GM21526 (cell line): ENCODE data around the gene PATL1.
A peak's percentile ranks its signal among the peaks of the same experiment; 100 is the strongest.
"Not testable (repeated sequence)": the region's sequence is repeated elsewhere in the genome, so short reads cannot be mapped to it uniquely, and the experiment has no call there.

ENCODE experiments used
- ATAC-seq: cut with Tn5 transposase; IDR thresholded peaks from one replicate; pipeline ENCODE4 v1.9.1; 2021; ENCODE audit warnings: moderate library complexity; ENCODE audit not compliant: unreplicated experiment, low FRiP score

PATL1 gene

GRCh38 chr11:59674291-59674690, 5.5 kb upstream of the PATL1 start:
- no peak for ATAC-seq

DNA sequence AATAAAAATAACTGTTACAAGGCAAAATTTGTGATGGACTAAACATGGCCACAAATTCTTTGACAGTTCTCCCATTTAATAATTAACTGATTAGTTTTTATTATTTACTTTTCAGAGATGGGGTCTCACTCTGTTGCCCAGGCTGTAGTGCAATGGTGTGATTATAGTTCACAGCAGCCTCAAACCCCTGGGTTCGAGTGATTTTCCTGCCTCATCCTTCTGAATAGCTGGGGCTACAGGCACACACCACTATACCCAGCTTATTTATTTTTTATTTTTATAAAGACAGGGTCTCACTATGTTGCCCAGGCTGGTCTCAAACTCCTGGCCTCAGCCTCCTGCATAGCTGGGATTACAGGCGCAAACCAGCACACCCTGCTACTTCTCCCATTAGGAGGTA, 4.5 kb upstream of the PATL1 start:
- no peak for ATAC-seq

- no peak for ATAC-seq
Observed at GRCh38 chr11:59671471-59671870, 2.6 kb upstream of the PATL1 start.

GRCh38 chr11:59669611-59670009, 773 bp upstream of the PATL1 start:
- ATAC-seq, result no peak

- ATAC-seq, result peak; percentile 23
Observed at GRCh38 chr11:59668188-59668949, 468 bp downstream of the PATL1 start.

DNA sequence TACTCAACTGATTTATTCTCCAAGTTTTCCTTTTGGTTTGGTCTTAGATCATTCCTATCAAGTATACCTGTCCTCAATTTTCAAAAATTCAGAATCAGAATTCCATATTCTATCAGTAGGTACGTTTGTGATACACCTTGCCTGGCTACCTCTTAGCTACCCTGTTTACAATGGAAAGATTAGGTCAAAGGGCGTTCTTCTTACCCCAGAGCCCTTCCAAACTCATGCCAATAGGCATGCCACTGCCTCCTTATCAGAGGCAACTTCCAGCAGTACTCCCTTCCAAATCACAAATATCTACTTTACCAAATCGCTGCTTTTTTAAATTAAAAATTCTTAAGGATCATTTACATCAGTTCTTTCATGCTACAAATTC, 1.0 kb downstream of the PATL1 start:
- ATAC-seq, result no peak

DNA sequence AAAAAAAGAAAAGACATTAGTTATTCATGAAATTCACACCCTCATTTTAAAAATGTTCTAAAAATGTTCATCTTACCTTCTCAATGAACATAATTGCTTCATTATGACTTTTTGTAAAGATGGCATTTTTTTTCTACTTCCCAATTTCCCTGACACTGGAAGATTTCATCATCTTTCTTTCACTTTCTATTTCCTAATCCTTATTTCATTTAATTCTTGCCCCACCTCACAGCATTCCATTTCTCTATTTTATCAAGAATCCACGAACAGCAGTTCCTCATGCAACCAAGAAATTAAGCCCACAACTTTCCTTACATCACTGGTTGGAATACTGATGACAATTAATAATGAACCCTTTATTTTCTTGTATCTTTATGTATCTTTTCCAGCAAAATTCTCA, 1.9 kb downstream of the PATL1 start:
- ATAC-seq, result no peak

DNA sequence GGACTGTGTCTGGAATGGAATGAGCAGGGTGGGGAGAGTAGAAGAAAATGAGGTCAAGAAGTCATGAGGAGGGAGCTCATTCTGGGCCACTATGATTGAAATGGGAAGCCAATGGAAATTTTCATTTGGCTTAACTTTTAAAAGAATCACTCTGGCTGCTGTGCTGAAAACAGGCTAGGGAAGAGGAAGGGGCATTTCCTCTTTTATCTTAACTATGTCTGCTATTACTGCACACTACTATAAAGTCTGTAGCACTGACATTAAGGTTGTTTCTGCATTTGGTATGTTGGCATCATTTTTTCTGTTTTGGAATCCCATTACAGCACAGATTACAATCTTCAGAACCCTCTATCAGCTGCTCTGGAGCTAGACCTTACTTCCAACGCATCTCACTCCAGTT, 8.2 kb downstream of the PATL1 start:
- ATAC-seq, result no peak

GRCh38 chr11:59659981-59660380, 8.9 kb downstream of the PATL1 start:
- no peak for ATAC-seq

- no peak for ATAC-seq
Observed at GRCh38 chr11:59658036-59658435, 10.8 kb downstream of the PATL1 start.

DNA sequence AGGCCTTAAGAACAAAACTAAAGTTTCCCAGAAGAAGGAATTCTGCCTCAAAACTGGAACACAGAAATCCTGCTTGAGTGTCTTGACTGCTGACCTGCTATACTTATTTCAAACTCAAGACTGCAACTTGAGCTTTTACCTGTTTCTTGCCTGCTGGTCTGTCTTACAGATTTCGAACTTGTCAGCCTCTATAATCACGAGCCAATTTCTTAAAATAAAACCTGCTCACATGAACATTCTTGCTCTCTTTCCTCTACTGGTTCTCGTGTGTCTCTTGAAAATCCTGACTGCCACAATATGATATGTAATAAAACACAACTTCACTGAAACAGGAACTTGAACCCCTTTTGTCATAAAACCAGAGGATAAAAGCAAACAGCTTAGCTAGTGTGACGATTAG, 13.9 kb downstream of the PATL1 start:
- ATAC-seq, result no peak

- ATAC-seq, result no peak
Observed at GRCh38 chr11:59647245-59647980, 21.4 kb downstream of the PATL1 start.

GRCh38 chr11:59644528-59644927, 24.3 kb downstream of the PATL1 start:
- ATAC-seq, result no peak

DNA sequence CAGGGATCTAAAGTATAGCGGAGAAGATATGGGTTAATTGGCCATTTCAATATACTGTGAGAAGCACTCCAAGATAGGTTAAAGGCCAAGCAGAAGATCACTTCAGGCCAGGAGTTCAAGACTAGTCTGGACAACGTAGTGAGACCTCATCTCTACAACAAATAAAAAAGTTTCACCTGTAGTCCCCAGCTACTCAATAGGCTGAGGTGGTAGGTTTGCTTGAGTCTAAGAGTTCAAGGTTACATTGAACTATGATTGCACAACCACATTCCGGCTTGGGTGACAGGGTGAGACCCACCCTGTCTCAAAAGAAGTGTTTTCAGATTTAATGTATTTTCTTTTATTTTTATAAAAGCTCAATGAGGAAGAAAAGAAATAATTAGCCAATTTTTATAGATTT, 25.4 kb downstream of the PATL1 start:
- no peak for ATAC-seq

GRCh38 chr11:59641156-59641555, 27.7 kb downstream of the PATL1 start:
- no peak for ATAC-seq

DNA sequence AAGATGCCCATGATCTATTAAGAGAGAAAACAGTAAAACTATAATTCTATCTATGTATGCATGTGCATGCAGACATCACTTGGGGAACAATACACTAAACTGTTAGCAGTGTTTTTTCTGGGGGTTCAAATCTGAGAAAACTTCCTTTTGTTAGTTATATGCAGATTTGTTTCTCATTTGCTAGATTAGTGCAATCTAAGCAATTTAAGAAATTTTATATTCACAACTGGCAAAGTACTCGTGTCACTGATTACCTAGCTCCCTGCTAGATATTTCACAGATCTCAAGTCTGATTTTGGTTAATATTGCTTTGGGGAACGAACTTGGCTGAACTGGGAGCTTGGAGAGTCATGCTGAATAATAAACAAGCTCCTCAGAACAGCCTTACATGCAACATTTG, 38.3 kb downstream of the PATL1 start:
- ATAC-seq, result no peak

- no peak for ATAC-seq
Observed at GRCh38 chr11:59629996-59630395, 38.8 kb downstream of the PATL1 start.

DNA sequence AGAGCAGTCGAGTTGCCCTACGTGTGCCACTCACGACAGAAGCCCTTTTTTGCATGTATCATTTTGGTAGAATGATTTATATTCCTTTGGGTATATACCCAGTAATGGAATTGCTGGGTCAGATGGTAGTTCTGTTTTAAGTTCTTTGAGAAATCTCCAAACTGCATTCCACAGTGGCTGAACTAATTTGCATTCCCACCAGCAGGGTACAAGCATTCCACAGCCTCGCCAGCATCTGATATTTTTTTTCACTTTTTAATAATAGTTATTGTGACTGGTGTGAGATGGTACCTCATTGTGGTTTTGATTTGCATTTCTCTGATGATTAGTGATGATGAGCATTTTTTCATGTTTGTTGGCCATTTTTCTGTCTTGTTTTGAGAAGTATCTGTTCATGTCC, 41.9 kb downstream of the PATL1 start:
- not testable (repeated sequence) for ATAC-seq

DNA sequence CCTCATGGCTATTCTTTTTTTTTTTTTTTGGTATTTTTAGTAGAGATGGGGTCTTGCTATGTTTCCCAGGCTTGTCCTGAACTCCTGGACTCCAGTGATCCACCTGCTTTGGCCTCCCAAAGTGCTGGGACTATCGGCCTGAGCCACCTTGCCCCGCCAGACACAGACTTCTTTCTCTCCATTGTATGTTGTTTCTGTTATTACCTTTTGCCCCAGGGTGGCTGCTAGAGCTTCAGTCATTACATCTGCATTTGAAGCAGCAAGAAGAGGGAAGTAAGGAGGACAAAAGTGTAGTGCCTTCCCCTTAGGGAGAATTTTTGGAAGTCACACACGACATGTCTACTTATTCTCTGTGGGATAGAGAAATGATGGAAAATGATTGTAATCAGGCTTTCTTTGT, 43.1 kb downstream of the PATL1 start:
- no peak for ATAC-seq

GRCh38 chr11:59617876-59618275, 51.0 kb downstream of the PATL1 start:
- no peak for ATAC-seq

DNA sequence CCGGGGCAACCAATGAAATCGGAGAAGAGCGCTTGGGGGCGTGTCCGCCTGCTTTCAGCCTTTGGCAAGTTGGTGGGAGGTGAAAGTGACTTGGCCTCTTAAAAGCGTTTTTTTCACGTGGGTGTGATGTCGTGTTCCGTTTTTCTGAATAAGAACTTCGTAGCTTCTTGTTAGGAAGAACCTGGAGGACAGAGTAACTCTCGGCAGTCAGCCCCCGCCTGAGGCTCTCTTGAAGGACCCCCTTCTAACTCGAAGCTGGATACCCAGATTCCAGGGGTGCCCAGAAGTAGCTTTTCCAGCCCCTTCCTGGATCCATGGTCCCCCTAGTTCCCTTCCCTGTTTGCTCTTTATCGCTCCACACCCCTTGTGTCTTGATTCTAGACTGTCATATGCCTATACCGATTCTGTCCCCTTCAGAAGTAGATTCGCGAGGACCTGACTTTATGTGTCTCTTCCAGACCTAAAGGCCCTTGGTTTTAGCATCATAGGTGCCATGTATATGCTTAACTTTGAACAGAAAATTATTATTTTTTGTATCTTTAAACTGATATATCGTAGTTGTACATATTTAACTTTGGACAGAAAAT, 52.3 kb downstream of the PATL1 start:
- ATAC-seq, result no peak
